Activated B cell treated with CpG ODN at 0.5 μM for 24 hours (primary cell): ENCODE data around the gene DCXR. TPM values are rescaled to one million over a fixed set of nuclear protein-coding genes. Genes with fewer than 3 reads are reported as not detected.

Experiments
- ATAC-seq: fragments of 200-7000 bp; cut with Tn5 transposase; one replicate; pipeline ENCODE4 v1.10.0; 2021; ENCODE audit warnings: low read depth, mild to moderate bottlenecking, moderate library complexity
- CTCF ChIA-PET: fragments of 350-600 bp; sonication (Branson Sonifier 250); formaldehyde crosslinking; loops from one replicate; lab custom pipeline; 2021; ENCODE audit warnings: antibody characterized with exemption; lab: Charles Lee
- POLR2A ChIA-PET: fragments of 350-600 bp; sonication (Branson Sonifier 250); formaldehyde crosslinking; loops from one replicate; lab custom pipeline; 2021; ENCODE audit warnings: antibody characterized with exemption; lab: Charles Lee
- DNase-seq: peaks from one replicate; pipeline ENCODE4 v3.0.0; 2022
- H3K27ac Mint-ChIP-seq: one replicate; pipeline ENCODE4 v1.8.0; 2020; ENCODE audit warnings: mixed read lengths
- H3K27me3 Mint-ChIP-seq: one replicate; pipeline ENCODE4 v1.8.0; 2021; ENCODE audit warnings: mixed read lengths
- H3K36me3 Mint-ChIP-seq: one replicate; pipeline ENCODE4 v1.8.0; 2021; ENCODE audit warnings: low read depth, mixed read lengths
- H3K4me1 Mint-ChIP-seq: one replicate; pipeline ENCODE4 v1.8.0; 2021; ENCODE audit warnings: mixed read lengths
- H3K4me3 Mint-ChIP-seq: one replicate; pipeline ENCODE4 v1.8.0; 2020; ENCODE audit warnings: mild to moderate bottlenecking, mixed read lengths
- H3K9me3 Mint-ChIP-seq: one replicate; pipeline ENCODE4 v1.8.0; 2020; ENCODE audit warnings: mixed read lengths
- intact Hi-C: fragments of 100-400 bp; cut with micrococcal nuclease; formaldehyde crosslinking; loops from one replicate; pipeline ENCODE4 v1.15.1; 2024
- total RNA-seq: library from RNA; stranded (reverse); gene quantifications from 2 replicates; pipeline ENCODE4 v1.2.3, GENCODE V29; 2022
- TF ChIP-seq, protein P1 (sequence below): fragments of 200-600 bp; IDR thresholded peaks from one replicate; pipeline ENCODE4 v1.8.0; 2022; ENCODE audit warnings: antibody characterized with exemption, mild to moderate bottlenecking

Gene DCXR
- total RNA-seq, 1 donor from 2014 or later = 84.3 TPM

DNA sequence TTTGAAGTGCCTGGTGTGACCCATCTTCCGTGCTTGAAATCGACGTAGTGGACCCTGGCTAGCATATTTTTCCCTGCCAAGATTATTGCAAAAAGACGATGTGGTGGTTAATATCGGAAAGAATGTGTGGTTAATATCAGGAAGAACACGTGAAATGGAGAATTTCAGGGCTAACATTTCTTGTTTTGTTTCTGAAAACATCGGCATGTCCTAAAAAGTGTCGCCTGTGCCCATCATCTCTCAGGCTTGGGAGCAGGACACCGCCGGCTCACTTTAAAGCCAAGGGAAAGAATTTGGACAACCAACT lies 345 bp upstream of the DCXR start:
- no peak for ATAC-seq
- H3K4me1 Mint-ChIP-seq = peaks cover 26% of the 10 kb centered on the region
- H3K36me3 Mint-ChIP-seq = peaks cover 7% of the 10 kb centered on the region
- CTCF ChIA-PET = interaction anchor here (0.5 to 1.5 kb wide), 11 partner anchors 10 to 781 kb away, joined by 3 to 25 read pairs (median 4); partner anchors contain the start of genes CENPX and LRRC45
- no peaks in the 10 kb centered on the region for H3K27me3 Mint-ChIP-seq
- H3K9me3 Mint-ChIP-seq = no peaks in the 10 kb centered on the region
- H3K4me3 Mint-ChIP-seq = peak overlapping the region; percentile 86
- POLR2A ChIA-PET = interaction anchor here (0.5 to 2.3 kb wide), 32 partner anchors 14 to 644 kb away, joined by 3 to 43 read pairs (median 4); partner anchors contain the start of genes ASPSCR1, CCDC57, CENPX and CSNK1D
- TF ChIP-seq, protein P1, sequence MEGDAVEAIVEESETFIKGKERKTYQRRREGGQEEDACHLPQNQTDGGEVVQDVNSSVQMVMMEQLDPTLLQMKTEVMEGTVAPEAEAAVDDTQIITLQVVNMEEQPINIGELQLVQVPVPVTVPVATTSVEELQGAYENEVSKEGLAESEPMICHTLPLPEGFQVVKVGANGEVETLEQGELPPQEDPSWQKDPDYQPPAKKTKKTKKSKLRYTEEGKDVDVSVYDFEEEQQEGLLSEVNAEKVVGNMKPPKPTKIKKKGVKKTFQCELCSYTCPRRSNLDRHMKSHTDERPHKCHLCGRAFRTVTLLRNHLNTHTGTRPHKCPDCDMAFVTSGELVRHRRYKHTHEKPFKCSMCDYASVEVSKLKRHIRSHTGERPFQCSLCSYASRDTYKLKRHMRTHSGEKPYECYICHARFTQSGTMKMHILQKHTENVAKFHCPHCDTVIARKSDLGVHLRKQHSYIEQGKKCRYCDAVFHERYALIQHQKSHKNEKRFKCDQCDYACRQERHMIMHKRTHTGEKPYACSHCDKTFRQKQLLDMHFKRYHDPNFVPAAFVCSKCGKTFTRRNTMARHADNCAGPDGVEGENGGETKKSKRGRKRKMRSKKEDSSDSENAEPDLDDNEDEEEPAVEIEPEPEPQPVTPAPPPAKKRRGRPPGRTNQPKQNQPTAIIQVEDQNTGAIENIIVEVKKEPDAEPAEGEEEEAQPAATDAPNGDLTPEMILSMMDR = no peak
- no peak for DNase-seq
- intact Hi-C loops = loop anchor here (1.0 to 10.0 kb wide), 9 partner anchors 13 to 257 kb away; partner anchors contain the start of genes ASPSCR1, DUS1L, FASN and GPS1
- H3K27ac Mint-ChIP-seq = peak overlapping the region; percentile 94

DNA sequence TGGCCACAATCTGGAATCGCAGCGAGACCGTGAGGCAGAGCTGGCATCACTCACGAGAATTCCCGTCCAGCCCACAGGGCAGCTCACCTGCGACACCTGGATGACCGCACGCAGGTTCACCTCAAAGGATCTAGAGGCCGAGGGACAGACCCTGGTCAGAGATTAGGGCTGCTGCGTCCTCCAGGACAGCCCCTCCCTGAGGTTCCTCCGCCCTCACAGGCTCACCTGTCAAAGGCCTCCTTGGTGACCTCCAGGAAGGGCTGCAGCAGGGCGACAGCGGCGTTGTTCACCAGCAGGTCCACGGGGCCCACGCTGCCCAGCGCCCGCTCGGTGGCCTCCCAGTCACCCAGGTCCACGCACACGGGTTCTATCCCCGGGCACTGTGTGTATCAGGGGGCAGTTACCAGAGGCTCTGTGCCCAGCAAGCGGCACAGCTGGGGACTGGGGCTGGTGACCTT lies 834 bp downstream of the DCXR start:
- ChIA-PET POLR2A (interaction anchor here (0.6 to 2.3 kb wide), 3 partner anchors 9 to 77 kb away, joined by 7 to 28 read pairs (median 7); partner anchors contain the start of gene FASN), CTCF (interaction anchor here (1.3 kb wide), 1 partner anchor 77 kb away, joined by 25 read pairs; no protein-coding TSS in a partner anchor)
- DNase-seq (no peak), ATAC-seq (no peak)
- H3K4me1 Mint-ChIP-seq = peaks cover 27% of the 10 kb centered on the region
- no peaks in the 10 kb centered on the region for H3K27me3 Mint-ChIP-seq
- intact Hi-C loops = loop anchor here (1.0 to 10.0 kb wide), 9 partner anchors 13 to 258 kb away; partner anchors contain the start of genes ASPSCR1, DUS1L, FASN and GPS1
- TF ChIP-seq, protein P1 = no peak
- H3K4me3 Mint-ChIP-seq = peak overlapping the region; percentile 86
- H3K9me3 Mint-ChIP-seq = no peaks in the 10 kb centered on the region
- H3K27ac Mint-ChIP-seq = peak overlapping the region; percentile 7
- peaks cover 7% of the 10 kb centered on the region for H3K36me3 Mint-ChIP-seq

DNA sequence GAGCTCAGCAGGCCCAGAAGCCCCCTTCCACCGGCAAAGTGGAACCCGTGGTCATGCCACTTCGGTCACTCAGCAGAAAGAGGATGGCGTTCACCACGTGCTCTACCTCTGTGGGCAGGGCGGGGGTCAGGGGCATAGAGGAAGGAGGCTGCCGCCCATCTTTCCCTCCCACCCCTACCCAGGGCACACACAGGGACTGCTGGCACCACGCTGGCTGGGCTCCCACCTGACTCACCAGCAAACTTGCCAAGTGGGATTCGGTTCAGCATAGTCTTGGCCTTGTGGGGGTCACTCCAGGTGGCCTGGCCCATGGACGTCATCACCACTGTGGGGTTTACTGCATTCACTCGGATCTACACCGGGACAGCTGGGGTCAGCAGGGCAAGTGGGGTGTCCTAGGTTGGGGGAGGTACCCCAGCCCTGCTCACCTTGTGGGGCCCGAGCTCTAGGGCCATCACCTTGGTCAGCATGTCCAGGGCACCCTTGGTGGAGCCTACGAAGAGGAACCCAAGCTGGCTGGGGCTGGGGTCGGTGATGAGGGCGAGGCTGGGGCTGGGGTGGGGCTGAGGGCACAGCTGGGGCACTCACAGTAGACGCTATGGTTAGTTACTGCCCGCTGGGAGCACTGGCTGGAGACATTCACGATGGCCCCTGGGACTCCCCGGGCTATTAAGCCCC lies 1.4 kb downstream of the DCXR start:
- POLR2A ChIA-PET = interaction anchor here (0.6 to 1.7 kb wide), 4 partner anchors 8 to 75 kb away, joined by 3 to 7 read pairs (median 4); partner anchors contain the start of genes CENPX, LRRC45 and NOTUM
- CTCF ChIA-PET = interaction anchor here (1.2 to 1.7 kb wide), 2 partner anchors 15 to 76 kb away, joined by 3 to 8 read pairs; no protein-coding TSS in a partner anchor
- DNase-seq (no peak), ATAC-seq (no peak)
- peaks cover 27% of the 10 kb centered on the region for H3K4me1 Mint-ChIP-seq
- peaks cover 7% of the 10 kb centered on the region for H3K36me3 Mint-ChIP-seq
- H3K27ac Mint-ChIP-seq = no peak overlapping the region
- H3K27me3 Mint-ChIP-seq = no peaks in the 10 kb centered on the region
- peak overlapping the region; percentile 86 for H3K4me3 Mint-ChIP-seq
- H3K9me3 Mint-ChIP-seq = no peaks in the 10 kb centered on the region
- TF ChIP-seq, protein P1 = no peak
- intact Hi-C loops = loop anchor here (2.0 to 10.0 kb wide), 6 partner anchors 29 to 259 kb away; partner anchors contain the start of genes ASPSCR1, DUS1L, P4HB and SLC16A3

GRCh38 chr17:82035488-82035887 lies 2.0 kb downstream of the DCXR start:
- peaks cover 7% of the 10 kb centered on the region for H3K36me3 Mint-ChIP-seq
- peak overlapping the region; percentile 52 for H3K4me3 Mint-ChIP-seq
- ATAC-seq (no peak), DNase-seq (no peak)
- no peaks in the 10 kb centered on the region for H3K9me3 Mint-ChIP-seq
- TF ChIP-seq, protein P1 = no peak
- ChIA-PET POLR2A (interaction anchor here (1.1 to 1.7 kb wide), 3 partner anchors 11 to 75 kb away, joined by 3 to 5 read pairs (median 3); partner anchors contain the start of genes CENPX, LRRC45 and NOTUM), CTCF (interaction anchor here (1.2 to 1.7 kb wide), 2 partner anchors 14 to 76 kb away, joined by 3 to 8 read pairs; no protein-coding TSS in a partner anchor)
- no peak overlapping the region for H3K27ac Mint-ChIP-seq
- no peaks in the 10 kb centered on the region for H3K27me3 Mint-ChIP-seq
- H3K4me1 Mint-ChIP-seq = peaks cover 28% of the 10 kb centered on the region
- intact Hi-C loops = loop anchor here (5.0 to 10.0 kb wide), 3 partner anchors 58 to 259 kb away; partner anchors contain the start of genes ASPSCR1 and SLC16A3
